OCI-LY1 (cell line): ENCODE data around the gene CAPG.

Experiments used
- H2AFZ ChIP-seq: fragments of 200-600 bp; sonication (generic), shearing (Covaris generic); 2 replicates; pipeline ENCODE4 v1.6.0; 2014; ENCODE audit warnings: antibody characterized with exemption, mild to moderate bottlenecking, low read length
- H3F3A ChIP-seq: fragments of 200-600 bp; sonication (generic), shearing (Covaris generic); 2 replicates; pipeline ENCODE4 v1.6.0; 2014; ENCODE audit warnings: mild to moderate bottlenecking, antibody characterized with exemption, low read length, moderate library complexity; ENCODE audit not compliant: insufficient read depth
- H3K27ac ChIP-seq: fragments of 200-600 bp; sonication (generic); 2 replicates; pipeline ENCODE4 v1.5.1; 2014; ENCODE audit warnings: low read length, mixed run types, mild to moderate bottlenecking, low read depth; ENCODE audit not compliant: poor library complexity, severe bottlenecking
- H3K27me3 ChIP-seq: fragments of 200-600 bp; sonication (generic); 2 replicates; pipeline ENCODE4 v1.6.0; 2014; ENCODE audit warnings: antibody characterized with exemption, mild to moderate bottlenecking, low read length, moderate library complexity; ENCODE audit not compliant: insufficient read depth
- H3K36me3 ChIP-seq: fragments of 200-600 bp; sonication (generic); 2 replicates; pipeline ENCODE4 v1.6.1; 2014; ENCODE audit warnings: mild to moderate bottlenecking, antibody characterized with exemption, low read length, moderate library complexity, mixed read lengths; ENCODE audit not compliant: insufficient read depth
- H3K4me1 ChIP-seq: fragments of 200-600 bp; sonication (generic); 2 replicates; pipeline ENCODE4 v1.5.1; 2014; ENCODE audit warnings: mild to moderate bottlenecking, low read length, moderate library complexity; ENCODE audit not compliant: insufficient read depth, severe bottlenecking
- H3K4me2 ChIP-seq: fragments of 200-600 bp; sonication (generic), shearing (Covaris generic); 2 replicates; pipeline ENCODE4 v1.6.1; 2014; ENCODE audit warnings: low read length
- H3K4me3 ChIP-seq: fragments of 200-600 bp; sonication (generic); 2 replicates; pipeline ENCODE4 v1.5.1; 2014; ENCODE audit warnings: low read length, low read depth, mild to moderate bottlenecking, mixed read lengths; ENCODE audit not compliant: poor library complexity, severe bottlenecking
- H3K79me2 ChIP-seq: fragments of 200-600 bp; shearing (Covaris generic); 2 replicates; pipeline ENCODE4 v1.6.1; 2016; ENCODE audit warnings: mixed run types, low read length, mixed read lengths; ENCODE audit not compliant: insufficient read depth
- H3K9ac ChIP-seq: fragments of 200-600 bp; sonication (generic), shearing (Covaris generic); 2 replicates; pipeline ENCODE4 v1.6.1; 2014; ENCODE audit warnings: mild to moderate bottlenecking, low read length, mixed read lengths
- H3K9me2 ChIP-seq: fragments of 200-600 bp; sonication (generic), shearing (Covaris generic); 2 replicates; pipeline ENCODE4 v1.6.1; 2014; ENCODE audit warnings: low read depth, mild to moderate bottlenecking, low read length, mixed read lengths
- H3K9me3 ChIP-seq: fragments of 200-600 bp; shearing (Covaris generic); 2 replicates; pipeline ENCODE4 v1.6.1; 2014; ENCODE audit warnings: low read length, mixed read lengths
- H4K20me1 ChIP-seq: fragments of 200-600 bp; sonication (generic), shearing (Covaris generic); 2 replicates; pipeline ENCODE4 v1.6.0; 2016; ENCODE audit warnings: mild to moderate bottlenecking, low read length; ENCODE audit not compliant: insufficient read depth
- CTCF ChIP-seq: fragments of 200-600 bp; sonication (generic), shearing (Covaris generic); IDR thresholded peaks from 2 replicates; pipeline ENCODE4 v1.5.1; 2017; ENCODE audit warnings: mild to moderate bottlenecking, antibody characterized with exemption, low read length, moderate library complexity, mixed read lengths
- EZH2 ChIP-seq: fragments of 200-600 bp; sonication (generic), shearing (Covaris generic); IDR thresholded peaks from 2 replicates; pipeline ENCODE4 v1.8.0; 2017; ENCODE audit warnings: borderline replicate concordance, mixed run types, mild to moderate bottlenecking, antibody characterized with exemption, low read length, moderate library complexity, mixed read lengths

The CAPG gene

GRCh38 chr2:85438201-85439024, 28.2 kb upstream of the CAPG start:
- Histone ChIP-seq H3K4me1 (peaks cover 19% of the 10 kb centered on the region), H3K27ac (no peak overlapping the region), H3K27me3 (no peaks in the 10 kb centered on the region), H2AFZ (no peak overlapping the region), H3K9me2 (no peaks in the 10 kb centered on the region), H3K9me3 (no peaks in the 10 kb centered on the region), H3K4me3 (peak overlapping the region; percentile 62), H3K79me2 (no peaks in the 10 kb centered on the region), H4K20me1 (no peaks in the 10 kb centered on the region), H3K4me2 (peak overlapping the region; percentile 96), H3K36me3 (no peaks in the 10 kb centered on the region), H3K9ac (peak overlapping the region; percentile 73), H3F3A (no peaks in the 10 kb centered on the region)
- TF ChIP-seq CTCF (no peak), EZH2 (no peak)

DNA sequence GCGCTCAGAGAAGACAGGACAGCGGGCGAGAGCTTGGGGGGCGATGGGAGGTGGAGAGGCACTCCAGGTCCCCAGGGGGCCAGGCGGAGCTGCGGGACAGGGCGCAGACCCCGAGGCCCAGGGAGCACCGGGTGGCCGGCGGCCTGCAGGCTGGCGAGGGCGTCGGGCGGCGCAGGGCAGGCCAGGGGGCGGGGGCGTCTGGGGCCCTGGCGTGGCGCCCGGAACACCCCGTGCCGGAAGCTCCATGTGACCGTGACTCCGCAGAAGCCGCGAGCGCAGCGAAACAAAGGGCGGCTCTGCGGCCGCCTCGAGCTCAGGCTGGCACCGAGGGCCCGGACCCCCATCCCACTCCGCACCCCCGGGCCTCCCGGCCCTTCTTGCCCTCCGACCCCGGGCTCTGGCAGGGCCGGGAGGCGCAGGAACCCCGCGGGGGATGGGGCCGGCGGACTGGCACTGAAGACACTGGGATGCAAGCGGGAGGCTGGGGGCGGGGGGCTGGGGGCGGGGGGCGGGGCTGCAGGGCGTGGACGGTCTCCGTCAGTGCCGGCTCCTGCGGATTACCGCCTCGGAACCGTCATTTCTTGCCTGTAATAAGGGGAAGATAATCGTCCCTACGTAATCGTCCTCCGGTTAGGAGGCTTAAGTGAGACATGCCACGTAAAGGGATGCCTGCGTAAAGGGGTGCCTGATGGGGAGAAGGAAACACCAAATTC, 27.5 kb upstream of the CAPG start:
- no peak for TF ChIP-seq CTCF
- no peak for TF ChIP-seq EZH2
- peaks cover 19% of the 10 kb centered on the region for H3K4me1 ChIP-seq
- no peaks in the 10 kb centered on the region for H3K9me2 ChIP-seq
- peak overlapping the region; percentile 62 for H3K4me3 ChIP-seq
- no peaks in the 10 kb centered on the region for H3K27me3 ChIP-seq
- 0 out of 2 replicates have a peak overlapping the region, but pooled peaks have one; percentile 15 for H2AFZ ChIP-seq
- H3K9me3 ChIP-seq = no peaks in the 10 kb centered on the region
- peak overlapping the region; percentile 73 for H3K9ac ChIP-seq
- peak overlapping the region; percentile 96 for H3K4me2 ChIP-seq
- no peaks in the 10 kb centered on the region for H3F3A ChIP-seq
- H3K27ac ChIP-seq = no peak overlapping the region
- H3K79me2 ChIP-seq = no peaks in the 10 kb centered on the region
- no peaks in the 10 kb centered on the region for H4K20me1 ChIP-seq
- no peaks in the 10 kb centered on the region for H3K36me3 ChIP-seq

GRCh38 chr2:85436836-85437487, 26.8 kb upstream of the CAPG start:
- H3K79me2 ChIP-seq = no peaks in the 10 kb centered on the region
- H2AFZ ChIP-seq = 0 out of 2 replicates have a peak overlapping the region, but pooled peaks have one; percentile 15
- H3K27me3 ChIP-seq = no peaks in the 10 kb centered on the region
- peak overlapping the region; percentile 73 for H3K9ac ChIP-seq
- peaks cover 19% of the 10 kb centered on the region for H3K4me1 ChIP-seq
- H3K9me2 ChIP-seq = no peaks in the 10 kb centered on the region
- H3F3A ChIP-seq = no peaks in the 10 kb centered on the region
- H3K9me3 ChIP-seq = no peaks in the 10 kb centered on the region
- peak overlapping the region; percentile 62 for H3K4me3 ChIP-seq
- peak overlapping the region; percentile 96 for H3K4me2 ChIP-seq
- no peaks in the 10 kb centered on the region for H4K20me1 ChIP-seq
- TF ChIP-seq CTCF (no peak), EZH2 (no peak)
- H3K36me3 ChIP-seq = no peaks in the 10 kb centered on the region
- H3K27ac ChIP-seq = no peak overlapping the region
